T-helper 2 cell treated with Interferon-gamma antibody and Interleukin-4, amounts not matched to agents 100 ng/mL and 5 ng/mL, for 36 hours (primary cell): ENCODE results near the gene NTN1. TPM values are rescaled to one million over a fixed set of nuclear protein-coding genes. Genes with fewer than 3 reads are reported as not detected.

ENCODE experiments used
- intact Hi-C: fragments of 100-400 bp; cut with micrococcal nuclease; formaldehyde crosslinking; loops from one replicate; pipeline ENCODE4 v1.15.1; 2023
- total RNA-seq: library from RNA; stranded (reverse); gene quantifications from 2 replicates; pipeline ENCODE4 v1.2.3, GENCODE V29; 2022

The NTN1 gene
- total RNA-seq, 1 donor from 2014 or later = 0.09 TPM

- intact Hi-C loops = loop anchor here (5.0 kb wide), 1 partner anchor 175 kb away; no protein-coding TSS in a partner anchor
Measured at GRCh38 chr17:9116861-9117568, 95.7 kb downstream of the NTN1 start.

GRCh38 chr17:9120471-9120870 lies 99.2 kb downstream of the NTN1 start:
- intact Hi-C loops = no loop called here

GRCh38 chr17:9121186-9121820 lies 100.0 kb downstream of the NTN1 start:
- intact Hi-C loops = no loop called here

- intact Hi-C loops = no loop called here
Measured at GRCh38 chr17:9123594-9124553, 102.6 kb downstream of the NTN1 start.

DNA sequence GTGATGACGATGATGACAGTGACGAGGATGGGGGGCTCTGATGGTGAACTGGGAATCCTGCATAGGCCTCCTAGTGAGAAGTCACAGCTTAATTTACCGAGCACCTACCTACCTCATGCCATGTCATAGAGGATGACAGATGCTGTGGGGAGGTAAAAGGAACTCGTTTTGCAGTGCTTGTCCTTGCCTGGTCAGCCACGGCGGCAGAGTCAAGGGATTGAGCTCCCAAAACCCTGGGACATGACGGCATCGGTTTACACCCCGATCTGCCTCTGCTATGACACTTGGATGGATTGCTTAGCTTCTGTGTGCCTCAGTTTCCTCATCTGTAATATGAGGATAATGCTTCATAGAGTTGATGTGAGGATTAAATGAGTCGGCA lies 103.2 kb downstream of the NTN1 start:
- intact Hi-C loops = no loop called here

DNA sequence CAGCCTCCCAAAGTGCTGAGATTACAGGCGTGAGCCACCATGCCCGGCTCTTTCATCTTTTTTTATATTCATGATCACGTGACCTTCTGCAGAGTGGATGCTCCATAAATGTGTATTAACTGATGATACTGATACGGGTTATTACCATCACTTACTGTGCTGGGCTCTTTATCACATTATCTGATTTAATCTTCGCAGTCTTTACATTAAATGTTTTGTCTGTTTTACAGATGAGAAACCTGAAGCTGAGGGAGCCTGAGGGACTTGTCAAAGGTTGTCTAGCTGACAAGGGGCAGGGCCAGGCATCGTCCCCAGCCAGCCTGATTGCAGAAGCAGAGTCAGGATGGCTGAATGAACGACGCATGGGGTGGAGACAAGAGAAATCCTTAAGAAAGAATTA lies 104.4 kb downstream of the NTN1 start:
- intact Hi-C loops = no loop called here

GRCh38 chr17:9127340-9127739 lies 106.0 kb downstream of the NTN1 start:
- intact Hi-C loops = no loop called here

DNA sequence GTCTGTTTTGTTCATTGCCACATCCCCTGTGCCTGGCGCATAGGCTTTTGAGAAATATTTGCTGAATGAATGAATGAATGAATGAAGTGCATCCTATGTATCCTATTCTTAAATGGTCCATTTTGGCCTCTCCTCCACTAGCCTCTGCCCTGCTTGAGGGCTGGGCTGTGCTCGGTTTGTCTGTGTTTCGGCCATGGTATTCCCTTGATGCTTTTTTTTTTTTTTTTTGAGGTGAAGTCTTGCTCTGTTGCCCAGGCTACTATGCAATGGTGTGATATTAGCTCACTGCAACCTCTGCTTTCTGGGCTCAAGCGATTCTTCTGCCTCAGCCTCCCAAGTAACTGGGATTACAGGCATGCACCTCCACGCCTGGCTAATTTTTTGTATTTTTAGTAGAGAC lies 110.1 kb downstream of the NTN1 start:
- intact Hi-C loops = no loop called here

DNA sequence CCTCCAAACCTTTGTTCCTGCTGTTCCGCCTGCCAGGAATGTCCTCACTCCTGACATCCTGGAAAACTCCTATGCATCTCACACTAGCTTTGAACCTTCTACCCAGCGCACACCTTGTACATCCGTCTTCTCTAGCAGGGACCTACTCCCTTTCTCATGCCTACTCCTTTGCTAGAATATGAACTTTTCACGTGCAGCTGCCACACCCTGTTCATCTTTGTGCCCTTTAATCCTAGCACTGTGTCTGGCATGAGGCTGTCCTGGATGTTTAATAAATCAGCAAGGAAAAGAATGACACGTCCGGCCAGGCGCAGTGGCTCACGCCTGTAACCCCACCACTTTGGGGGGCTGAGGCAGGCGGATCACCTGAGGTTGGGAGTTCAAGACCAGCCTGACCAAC lies 111.0 kb downstream of the NTN1 start:
- intact Hi-C loops = no loop called here

- intact Hi-C loops = no loop called here
Measured at GRCh38 chr17:9132944-9133610, 111.8 kb downstream of the NTN1 start.

- intact Hi-C loops = no loop called here
Measured at GRCh38 chr17:9138161-9138717, 116.9 kb downstream of the NTN1 start.

- intact Hi-C loops = no loop called here
Measured at GRCh38 chr17:9139695-9140094, 118.4 kb downstream of the NTN1 start.

GRCh38 chr17:9140550-9141424 lies 119.5 kb downstream of the NTN1 start:
- intact Hi-C loops = no loop called here

DNA sequence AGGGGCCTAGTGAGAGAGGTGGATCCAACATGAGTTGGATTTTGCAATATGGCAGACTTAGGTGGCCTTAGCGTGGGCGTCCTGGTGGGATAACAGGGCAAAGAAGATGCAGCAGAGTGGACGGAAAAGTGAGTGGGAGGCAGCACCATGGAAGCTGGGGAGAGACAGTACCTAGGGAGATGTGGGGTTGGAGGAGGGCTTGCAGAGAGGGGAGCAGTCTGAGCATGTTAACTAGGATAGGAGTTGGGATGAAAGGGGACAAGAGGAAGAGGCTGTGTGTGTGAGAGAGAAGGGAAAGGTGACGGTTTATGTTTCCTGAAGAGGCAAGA lies 120.1 kb downstream of the NTN1 start:
- intact Hi-C loops = no loop called here

GRCh38 chr17:9142772-9143494 lies 121.6 kb downstream of the NTN1 start:
- intact Hi-C loops = no loop called here

DNA sequence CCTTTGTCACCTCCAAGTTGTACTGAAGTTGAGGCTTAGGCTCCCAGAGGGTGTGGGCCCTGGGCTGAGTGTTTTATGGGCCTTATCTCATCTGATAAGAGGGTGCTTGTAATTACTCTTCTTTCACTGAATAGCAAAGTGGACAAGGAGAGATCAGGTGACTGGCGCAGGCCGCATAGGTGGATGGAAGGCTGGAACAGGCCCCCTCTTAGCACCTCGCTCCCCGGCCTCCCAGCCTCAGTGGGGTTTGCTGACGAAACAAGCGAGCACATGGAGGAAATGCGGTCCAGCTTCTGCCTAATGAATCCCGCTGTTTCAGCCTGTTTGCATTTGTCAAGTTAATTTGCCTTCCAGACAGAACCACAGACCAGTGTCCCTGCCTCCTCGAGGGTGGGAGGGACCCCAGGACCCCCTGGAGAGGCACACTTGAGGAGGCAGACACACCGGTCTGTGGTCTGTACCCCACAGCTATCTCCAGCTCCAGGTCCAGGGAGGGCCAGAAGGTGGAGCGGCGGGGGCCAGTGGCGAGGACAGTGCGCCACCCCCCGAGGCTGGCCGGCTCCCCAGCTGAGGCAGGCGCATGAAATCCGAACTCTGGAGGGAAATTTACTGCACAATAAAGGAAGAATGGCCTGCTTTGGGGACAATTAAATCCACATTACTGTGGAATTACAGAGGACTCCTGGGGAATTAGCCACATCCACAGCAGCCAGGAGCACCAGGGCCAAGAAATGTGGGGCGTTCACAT lies 123.4 kb downstream of the NTN1 start:
- intact Hi-C loops = no loop called here

GRCh38 chr17:9146064-9146463 lies 124.8 kb downstream of the NTN1 start:
- intact Hi-C loops = no loop called here

- intact Hi-C loops = no loop called here
Measured at GRCh38 chr17:9148905-9149525, 127.7 kb downstream of the NTN1 start.
